Renal pelvis (tissue), 4 donors: Measurements from ENCODE around the gene CAMTA1. TPM values are rescaled to one million over a fixed set of nuclear protein-coding genes. Genes with fewer than 3 reads are reported as not detected.
A peak's percentile ranks its signal among the peaks of the same experiment; 100 is the strongest.

ENCODE experiments used
- DNase-seq: peaks from one replicate; pipeline ENCODE4 v3.0.0-alpha.2; 2013
- polyA plus RNA-seq, 3 donors: library from polyadenylated mRNA; unstranded; fragments of 120-200 nt; gene quantifications; one replicate each; pipeline ENCODE4 v1.2.1, GENCODE V29; 2013; ENCODE audit not compliant: insufficient read length in 3 of 3

The CAMTA1 gene
- polyA plus RNA-seq, 3 donors: 72.3 to 83.1 (median 76.0) TPM

GRCh38 chr1:7526867-7527732 lies 741.8 kb downstream of the CAMTA1 start:
- no peak for DNase-seq

GRCh38 chr1:7527733-7528045 lies 742.4 kb downstream of the CAMTA1 start:
- DNase-seq: no peak

- no peak for DNase-seq
These were observed 743.3 kb downstream of the CAMTA1 start for GRCh38 chr1:7528386-7529198.

GRCh38 chr1:7529917-7530316 lies 744.7 kb downstream of the CAMTA1 start:
- DNase-seq: no peak

GRCh38 chr1:7531562-7532340 lies 746.5 kb downstream of the CAMTA1 start:
- no peak for DNase-seq

- no peak for DNase-seq
These were observed 747.8 kb downstream of the CAMTA1 start for GRCh38 chr1:7533006-7533405.

- DNase-seq: peak; percentile 86
These were observed 749.0 kb downstream of the CAMTA1 start for GRCh38 chr1:7534061-7534825.

GRCh38 chr1:7535016-7535415 lies 749.8 kb downstream of the CAMTA1 start:
- no peak for DNase-seq

- DNase-seq: no peak
These were observed 751.0 kb downstream of the CAMTA1 start for GRCh38 chr1:7535934-7536878.

GRCh38 chr1:7536891-7537591 lies 751.8 kb downstream of the CAMTA1 start:
- peak; percentile 89 for DNase-seq

GRCh38 chr1:7538033-7538432 lies 752.8 kb downstream of the CAMTA1 start:
- no peak for DNase-seq

- DNase-seq: no peak
These were observed 753.9 kb downstream of the CAMTA1 start for GRCh38 chr1:7538849-7539768.

- DNase-seq: no peak
These were observed 754.5 kb downstream of the CAMTA1 start for GRCh38 chr1:7539769-7540175.

GRCh38 chr1:7540816-7541215 lies 755.6 kb downstream of the CAMTA1 start:
- no peak for DNase-seq

GRCh38 chr1:7541629-7542028 lies 756.4 kb downstream of the CAMTA1 start:
- no peak for DNase-seq

- DNase-seq: no peak
These were observed 758.5 kb downstream of the CAMTA1 start for GRCh38 chr1:7543718-7544090.

- no peak for DNase-seq
These were observed 764.3 kb downstream of the CAMTA1 start for GRCh38 chr1:7549277-7550161.
